ENCODE measurements around the gene AZU1.

DNA sequence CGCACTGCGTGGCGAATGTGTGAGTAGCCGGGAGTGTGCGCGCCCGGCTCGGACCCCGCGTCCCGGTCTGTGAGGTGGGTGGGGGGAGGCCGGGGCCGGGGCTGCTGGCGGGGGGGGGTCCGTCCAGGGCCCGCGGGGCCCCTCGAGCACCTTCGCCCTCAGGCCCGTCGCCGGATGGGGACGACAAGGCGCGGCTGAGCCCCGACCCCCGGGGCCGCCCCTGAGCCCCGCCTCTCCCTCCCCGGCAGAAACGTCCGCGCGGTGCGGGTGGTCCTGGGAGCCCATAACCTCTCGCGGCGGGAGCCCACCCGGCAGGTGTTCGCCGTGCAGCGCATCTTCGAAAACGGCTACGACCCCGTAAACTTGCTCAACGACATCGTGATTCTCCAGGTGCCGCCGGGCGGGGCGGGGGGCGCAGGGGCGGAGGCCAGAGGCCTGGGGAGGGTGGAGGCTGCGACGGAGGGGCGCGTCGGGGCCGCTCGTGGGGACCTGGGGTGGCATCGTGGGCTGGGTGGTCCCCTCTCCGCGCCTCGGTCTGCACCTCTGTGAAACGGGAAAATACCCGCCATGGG is 25.5 kb downstream of the AZU1 start:
- TF ChIP-seq POLR2A (IDR thresholded peaks at IDR 0.05) = no peak
- TF ChIP-seq, protein P1, sequence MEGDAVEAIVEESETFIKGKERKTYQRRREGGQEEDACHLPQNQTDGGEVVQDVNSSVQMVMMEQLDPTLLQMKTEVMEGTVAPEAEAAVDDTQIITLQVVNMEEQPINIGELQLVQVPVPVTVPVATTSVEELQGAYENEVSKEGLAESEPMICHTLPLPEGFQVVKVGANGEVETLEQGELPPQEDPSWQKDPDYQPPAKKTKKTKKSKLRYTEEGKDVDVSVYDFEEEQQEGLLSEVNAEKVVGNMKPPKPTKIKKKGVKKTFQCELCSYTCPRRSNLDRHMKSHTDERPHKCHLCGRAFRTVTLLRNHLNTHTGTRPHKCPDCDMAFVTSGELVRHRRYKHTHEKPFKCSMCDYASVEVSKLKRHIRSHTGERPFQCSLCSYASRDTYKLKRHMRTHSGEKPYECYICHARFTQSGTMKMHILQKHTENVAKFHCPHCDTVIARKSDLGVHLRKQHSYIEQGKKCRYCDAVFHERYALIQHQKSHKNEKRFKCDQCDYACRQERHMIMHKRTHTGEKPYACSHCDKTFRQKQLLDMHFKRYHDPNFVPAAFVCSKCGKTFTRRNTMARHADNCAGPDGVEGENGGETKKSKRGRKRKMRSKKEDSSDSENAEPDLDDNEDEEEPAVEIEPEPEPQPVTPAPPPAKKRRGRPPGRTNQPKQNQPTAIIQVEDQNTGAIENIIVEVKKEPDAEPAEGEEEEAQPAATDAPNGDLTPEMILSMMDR (IDR thresholded peaks at IDR 0.05) = no peak

All from body of pancreas (tissue), 4 donors.